C4-2B (cell line): ENCODE results near the gene RGS17.

Source experiments
- H3K27ac ChIP-seq: fragments of 450-650 bp; 2 replicates; pipeline ENCODE4 v1.5.1; 2017
- CTCF ChIP-seq: fragments of 450-650 bp; conservative IDR thresholded peaks from 2 replicates; pipeline ENCODE4 v1.5.1; 2017; ENCODE audit warnings: mild to moderate bottlenecking
- ZFX ChIP-seq: fragments of 450-650 bp; IDR thresholded peaks from 2 replicates; pipeline ENCODE4 v1.6.1; 2017

The RGS17 gene

GRCh38 chr6:153162172-153162571 lies 31.1 kb upstream of the RGS17 start:
- TF ChIP-seq CTCF (no peak), ZFX (no peak)
- H3K27ac ChIP-seq, result no peak overlapping the region

GRCh38 chr6:153160221-153160620 lies 29.1 kb upstream of the RGS17 start:
- no peak overlapping the region for H3K27ac ChIP-seq
- no peak for TF ChIP-seq ZFX
- TF ChIP-seq CTCF, result no peak

GRCh38 chr6:153150752-153151440 lies 19.8 kb upstream of the RGS17 start:
- no peak for TF ChIP-seq ZFX
- H3K27ac ChIP-seq, result no peak overlapping the region

GRCh38 chr6:153150371-153150751 lies 19.3 kb upstream of the RGS17 start:
- H3K27ac ChIP-seq, result no peak overlapping the region
- TF ChIP-seq CTCF (no peak), ZFX (no peak)

GRCh38 chr6:153149891-153150290 lies 18.8 kb upstream of the RGS17 start:
- TF ChIP-seq ZFX (no peak), CTCF (no peak)
- H3K27ac ChIP-seq, result no peak overlapping the region

- no peak for TF ChIP-seq ZFX
- TF ChIP-seq CTCF, result no peak
- H3K27ac ChIP-seq, result no peak overlapping the region
Observed at GRCh38 chr6:153146413-153146812, 15.3 kb upstream of the RGS17 start.

- TF ChIP-seq CTCF (no peak), ZFX (no peak)
- H3K27ac ChIP-seq, result no peak overlapping the region
Observed at GRCh38 chr6:153145591-153145990, 14.5 kb upstream of the RGS17 start.

- no peak overlapping the region for H3K27ac ChIP-seq
- TF ChIP-seq CTCF (no peak), ZFX (no peak)
Observed at GRCh38 chr6:153143200-153143599, 12.1 kb upstream of the RGS17 start.
